GM21360 (cell line): ENCODE data around the gene DDRGK1.
A peak's percentile ranks its signal among the peaks of the same experiment; 100 is the strongest.

Source experiments
- ATAC-seq: cut with Tn5 transposase; IDR thresholded peaks from one replicate; pipeline ENCODE4 v1.9.1; 2021; ENCODE audit warnings: mild to moderate bottlenecking, moderate library complexity; ENCODE audit not compliant: unreplicated experiment

Gene DDRGK1

DNA sequence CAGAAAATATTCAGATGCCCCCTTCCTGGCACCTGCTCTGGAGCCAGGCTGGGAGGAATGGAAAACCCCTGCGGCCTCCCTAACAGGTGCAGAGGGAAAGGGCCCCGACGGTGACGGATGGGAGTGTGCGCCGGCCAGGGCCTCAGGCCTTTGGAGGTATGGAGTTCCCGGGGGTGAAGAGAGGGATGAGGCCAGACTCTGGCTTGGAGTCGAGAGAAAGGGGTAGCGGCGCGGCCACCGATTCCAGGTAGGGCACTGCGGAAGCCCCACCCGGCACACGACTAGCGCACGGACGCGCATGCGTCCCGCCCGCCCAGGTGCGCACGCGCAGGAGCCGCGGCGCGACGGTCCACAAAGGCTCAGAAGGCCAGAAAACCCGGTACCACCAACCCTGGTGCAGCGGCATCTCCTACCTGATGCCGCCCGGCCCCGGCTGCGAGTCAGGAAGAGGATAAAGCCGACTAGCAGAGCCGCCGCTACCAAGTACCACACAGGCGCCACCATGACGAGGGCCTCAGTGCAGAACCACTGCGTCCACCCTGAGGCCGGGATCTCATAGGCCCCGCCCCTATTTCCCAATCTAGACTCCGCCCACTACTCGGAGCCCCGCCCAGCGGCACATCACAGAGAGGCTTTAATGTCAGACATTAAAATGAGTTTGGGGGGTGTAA is at the start of gene DDRGK1:
Gene DDRGK1, minus strand, starts transcription at position 559 of the 671 bp plus-strand sequence. Its CDS starts 55 bp downstream, at position 504.
- peak; percentile 72 for ATAC-seq

DNA sequence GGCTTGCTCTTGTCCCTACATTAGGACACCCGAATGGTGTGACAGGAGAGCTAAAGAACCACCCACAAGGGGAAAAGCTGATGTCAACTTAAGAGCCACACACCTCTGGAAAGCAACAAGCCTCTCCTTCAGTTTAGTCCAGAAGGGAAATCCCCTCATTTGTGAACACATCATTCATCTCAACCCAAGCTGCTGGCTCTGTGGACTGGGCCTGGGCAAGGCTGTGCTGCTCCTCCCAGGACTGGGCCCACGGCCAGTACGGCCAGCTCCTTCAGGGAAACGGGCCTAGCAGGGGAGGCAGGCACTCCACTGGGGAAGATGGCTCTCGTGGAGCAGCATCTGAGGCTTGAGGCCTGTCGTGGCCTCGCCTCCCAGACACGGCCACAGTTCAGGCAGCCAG is 47.3 kb upstream of the DDRGK1 start:
- ATAC-seq = no peak

DNA sequence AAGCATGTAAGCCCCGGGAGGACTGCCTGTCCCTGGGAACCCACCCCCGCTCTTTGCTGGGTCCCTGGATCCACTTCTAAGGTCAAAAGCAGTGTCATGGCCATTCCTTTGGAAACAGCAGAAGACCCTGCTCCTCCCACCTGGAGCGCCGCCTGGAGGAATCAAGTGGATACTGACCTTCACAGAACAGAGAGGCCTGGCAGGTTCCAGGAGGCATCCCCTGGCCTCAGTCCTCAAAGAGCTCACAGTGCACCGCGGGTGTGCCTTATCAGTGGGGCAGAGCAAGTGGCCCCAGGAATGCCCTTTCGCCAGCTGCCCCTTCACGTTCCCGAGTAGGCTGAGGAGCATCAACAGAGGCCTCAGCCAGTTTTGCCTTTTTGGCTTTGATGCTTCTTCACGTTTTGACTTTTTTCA is 45.6 kb upstream of the DDRGK1 start:
- no peak for ATAC-seq

DNA sequence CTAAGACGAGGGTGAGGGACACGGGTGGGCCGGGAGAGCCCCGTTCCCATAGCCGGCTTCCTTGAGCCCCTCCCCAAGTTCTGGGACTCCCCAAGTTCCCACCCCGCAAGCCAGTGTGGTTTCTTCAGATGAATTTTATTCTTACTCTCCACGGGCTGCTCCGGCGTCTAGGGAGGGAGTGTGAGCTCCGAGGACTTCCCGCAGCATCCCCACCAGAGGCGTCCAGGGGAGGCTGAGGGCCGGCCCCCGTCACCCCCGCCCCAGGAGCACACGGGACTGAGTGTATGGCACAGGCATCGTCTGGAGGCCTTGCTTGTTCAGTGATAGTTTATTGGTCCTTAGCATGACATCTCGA is 44.5 kb upstream of the DDRGK1 start:
- ATAC-seq = no peak

DNA sequence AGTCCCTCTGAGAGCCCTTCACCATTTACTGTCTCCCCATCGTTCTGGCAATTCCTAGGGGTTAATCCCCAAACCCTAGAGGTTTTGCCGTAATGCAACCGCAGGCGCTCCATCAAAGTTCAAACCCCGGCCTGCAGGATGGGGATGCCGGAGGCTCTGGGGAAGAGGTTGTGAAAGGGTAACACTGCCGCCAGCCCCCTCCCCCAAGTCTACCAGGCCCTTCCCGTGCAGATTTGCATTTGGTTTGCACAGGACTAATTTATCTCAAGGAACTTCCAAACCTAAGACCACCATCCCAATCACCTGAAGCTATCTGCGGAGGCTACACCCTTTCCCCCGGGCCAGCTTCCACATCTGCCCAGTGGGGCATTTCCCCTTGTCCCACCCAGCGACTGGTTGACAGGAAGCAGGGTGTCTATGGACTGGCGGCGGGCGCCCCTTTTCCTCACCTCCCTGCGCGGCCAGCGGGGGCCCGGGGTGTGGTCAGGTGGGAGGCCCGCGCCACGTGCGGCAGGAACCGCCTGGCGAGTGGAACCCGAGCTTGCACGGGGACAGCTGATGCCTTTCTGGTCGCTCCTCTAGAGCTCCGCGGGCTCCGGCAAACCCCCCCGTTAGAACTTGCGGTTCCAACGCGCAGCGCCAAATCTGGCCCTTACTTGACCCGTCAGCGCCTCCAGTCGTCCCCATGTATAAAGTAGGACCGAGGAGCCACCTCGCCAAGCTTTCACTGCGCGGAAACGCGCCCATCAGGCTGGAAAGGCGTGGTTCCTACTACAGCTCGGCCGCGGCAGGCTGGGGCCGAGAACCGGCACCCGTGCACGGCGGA is 43.9 kb upstream of the DDRGK1 start:
- ATAC-seq = no peak

DNA sequence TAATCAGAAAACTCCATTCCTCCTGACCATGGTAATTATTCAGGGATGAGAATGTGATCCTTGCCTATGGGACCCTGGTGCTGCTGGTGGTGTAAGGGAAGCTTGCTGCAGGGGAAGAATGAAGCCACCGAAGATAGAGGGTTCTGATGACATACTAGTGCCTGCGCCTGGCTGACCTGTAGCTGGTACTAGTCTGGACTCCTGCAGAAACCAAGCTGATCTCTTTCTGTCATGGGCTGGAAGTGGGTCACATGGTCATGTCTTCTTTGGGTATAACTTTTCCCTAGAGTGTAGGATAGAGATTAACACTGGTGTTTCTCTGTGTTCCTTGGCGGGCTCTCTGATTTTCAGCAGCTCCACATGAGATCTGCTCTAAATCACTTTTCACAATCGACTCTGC is 43.2 kb upstream of the DDRGK1 start:
- ATAC-seq = no peak

DNA sequence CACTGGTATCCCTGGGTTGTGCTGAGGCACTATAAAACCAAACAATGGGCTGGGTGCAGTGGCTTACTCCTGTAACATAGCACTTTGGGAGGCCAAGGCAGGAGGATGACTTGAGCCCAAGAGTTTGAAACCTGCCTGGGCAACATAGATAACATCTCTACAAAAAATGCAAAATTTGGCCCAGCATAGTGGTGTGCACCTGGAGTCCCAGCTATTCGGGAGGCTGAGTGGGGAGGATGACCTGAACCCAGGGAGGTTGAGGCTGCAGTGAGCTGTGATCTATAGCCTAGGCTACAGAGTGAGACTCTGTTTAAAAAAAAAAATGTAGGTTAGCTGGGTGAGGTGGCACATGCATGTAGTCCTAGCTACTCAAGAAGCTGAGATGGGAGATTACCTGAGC is 42.2 kb upstream of the DDRGK1 start:
- ATAC-seq = no peak

DNA sequence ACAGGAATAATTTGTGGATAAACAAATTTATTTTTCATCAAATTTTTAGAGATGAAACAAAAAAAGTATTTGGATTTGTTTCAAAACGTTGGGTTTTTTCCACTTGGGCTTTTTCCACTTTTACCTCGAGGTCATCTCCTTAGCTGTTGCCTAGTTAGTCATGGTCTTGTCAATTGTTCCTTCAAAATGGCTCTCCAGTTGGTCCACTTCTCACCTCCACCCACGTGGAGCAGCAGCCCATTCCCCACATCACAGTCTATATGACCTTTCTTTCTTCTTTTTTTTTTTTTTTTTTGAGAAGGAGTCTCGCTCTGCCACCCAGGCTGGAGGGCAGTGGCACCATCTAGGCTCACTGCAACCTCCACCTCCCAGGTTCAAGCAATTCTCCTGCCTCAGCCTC is 41.2 kb upstream of the DDRGK1 start:
- no peak for ATAC-seq

DNA sequence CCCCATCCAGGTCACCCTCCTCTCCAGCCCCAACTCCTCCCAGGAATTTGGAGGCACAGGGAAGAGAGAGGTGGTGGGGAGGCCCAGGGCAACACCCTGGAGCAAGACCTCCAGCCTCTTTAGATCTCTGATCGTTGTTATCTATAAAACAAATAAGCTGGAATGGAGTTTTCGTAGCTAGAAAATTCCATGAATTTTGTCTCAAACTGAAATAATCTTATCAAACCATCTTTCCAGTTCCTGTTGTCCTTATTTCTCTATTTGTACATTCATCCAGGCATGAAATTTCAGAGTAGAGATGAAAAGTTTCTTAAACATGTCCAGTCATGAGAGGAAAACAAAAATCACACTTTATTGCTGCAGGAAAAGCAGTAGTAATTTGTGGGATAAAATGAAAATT is 40.7 kb upstream of the DDRGK1 start:
- ATAC-seq = no peak

DNA sequence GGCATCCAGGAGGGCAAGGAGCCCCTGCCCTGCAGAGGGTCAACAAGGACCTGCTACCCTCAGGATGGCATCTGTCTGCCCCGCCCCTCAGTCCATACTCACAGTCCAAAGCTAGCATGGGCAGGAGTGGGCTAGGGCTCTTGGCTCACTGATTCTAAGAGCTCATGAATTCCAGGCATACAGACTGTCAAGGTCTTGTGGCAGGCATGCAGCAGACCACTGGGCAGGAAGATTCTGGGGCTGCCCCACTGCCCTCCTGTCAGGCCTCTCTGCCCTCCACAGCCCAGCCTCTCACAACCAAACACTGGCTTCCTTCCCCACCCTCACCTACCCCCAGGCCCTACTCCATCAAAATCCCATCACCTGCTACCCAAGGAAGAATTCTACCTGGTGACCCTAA is 40.1 kb upstream of the DDRGK1 start:
- no peak for ATAC-seq

DNA sequence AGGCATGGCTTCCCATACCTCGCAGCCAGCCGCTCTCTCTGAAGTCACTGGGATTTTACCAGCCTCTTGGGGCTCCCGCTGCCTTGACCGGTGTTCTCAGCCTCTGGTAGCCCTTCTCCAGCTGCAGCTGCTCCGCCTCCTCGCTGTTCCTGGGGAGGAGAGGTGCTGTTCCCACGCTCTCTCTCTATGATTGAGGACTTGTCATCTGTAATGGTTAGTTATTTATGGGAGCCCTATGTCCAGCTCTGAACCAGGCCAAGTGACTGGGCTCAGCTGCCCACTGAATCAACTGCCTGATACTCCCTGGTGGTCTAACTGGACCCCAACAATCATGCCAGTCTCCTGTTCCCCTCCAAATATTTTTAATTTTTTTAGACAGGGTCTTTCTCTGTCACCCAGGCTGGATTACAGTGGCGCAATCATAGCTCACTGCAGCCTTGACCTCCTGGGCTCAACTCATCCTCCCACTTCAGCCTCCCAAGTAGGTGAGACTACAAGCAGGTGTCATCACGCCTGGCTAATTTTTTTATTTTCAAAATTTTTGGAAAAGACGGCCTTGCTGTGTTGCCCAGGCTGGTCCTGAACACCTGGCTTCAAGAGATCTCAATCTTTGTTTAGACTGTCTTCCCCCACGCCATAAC is 39.4 kb upstream of the DDRGK1 start:
- no peak for ATAC-seq

DNA sequence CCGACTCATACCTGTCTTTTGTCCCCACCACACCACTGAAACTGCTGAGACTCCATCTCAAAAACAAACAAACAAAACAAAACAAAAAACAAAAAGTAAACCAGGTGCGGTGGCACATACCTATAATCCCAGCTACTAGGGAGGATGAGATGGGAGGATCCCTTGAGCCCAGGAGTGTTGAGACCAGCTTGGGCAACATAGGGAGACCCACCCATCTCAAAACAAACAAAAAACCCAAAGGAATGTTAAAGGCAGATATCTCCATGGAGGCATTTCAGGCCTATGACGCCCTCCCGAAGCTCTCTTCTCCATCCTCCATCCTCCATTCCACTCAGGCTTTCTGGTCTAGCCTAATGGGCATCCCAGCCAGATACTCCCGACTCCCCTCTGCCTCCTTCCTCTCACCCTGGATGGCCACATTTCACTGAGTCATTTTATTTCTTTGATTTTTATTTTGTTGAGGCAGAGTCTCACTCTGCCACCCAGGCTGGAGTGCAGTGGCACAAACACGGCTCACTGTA is 37.8 kb upstream of the DDRGK1 start:
- no peak for ATAC-seq

DNA sequence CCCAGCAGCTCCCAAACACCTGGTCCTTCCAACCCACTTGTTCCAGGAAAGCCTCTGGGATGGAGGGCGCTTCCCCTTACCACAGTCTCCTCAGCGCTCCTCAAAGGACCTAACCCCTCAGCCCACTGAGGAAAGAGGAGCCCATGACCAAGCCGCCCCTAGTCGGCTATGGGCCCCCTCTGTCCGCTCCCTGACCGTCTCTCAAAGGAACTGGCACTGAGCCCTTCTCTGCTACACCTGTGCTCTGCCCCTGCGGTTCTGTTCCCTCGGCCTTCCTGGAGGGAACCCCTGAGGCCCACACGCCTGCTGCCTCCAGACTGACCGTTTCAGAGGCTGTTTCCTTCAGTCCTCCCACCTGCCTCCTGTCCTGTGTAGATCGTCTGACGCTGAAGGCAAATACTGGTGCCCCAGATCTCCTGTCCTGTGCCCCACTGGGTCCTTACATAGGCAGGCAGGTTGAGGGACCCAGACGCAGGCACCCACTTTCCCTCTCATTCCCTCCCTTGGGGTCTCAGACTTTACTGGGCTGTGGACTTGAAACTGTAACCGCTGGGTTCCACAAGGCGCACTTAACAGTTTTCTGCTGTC is 36.4 kb upstream of the DDRGK1 start:
- ATAC-seq = no peak

DNA sequence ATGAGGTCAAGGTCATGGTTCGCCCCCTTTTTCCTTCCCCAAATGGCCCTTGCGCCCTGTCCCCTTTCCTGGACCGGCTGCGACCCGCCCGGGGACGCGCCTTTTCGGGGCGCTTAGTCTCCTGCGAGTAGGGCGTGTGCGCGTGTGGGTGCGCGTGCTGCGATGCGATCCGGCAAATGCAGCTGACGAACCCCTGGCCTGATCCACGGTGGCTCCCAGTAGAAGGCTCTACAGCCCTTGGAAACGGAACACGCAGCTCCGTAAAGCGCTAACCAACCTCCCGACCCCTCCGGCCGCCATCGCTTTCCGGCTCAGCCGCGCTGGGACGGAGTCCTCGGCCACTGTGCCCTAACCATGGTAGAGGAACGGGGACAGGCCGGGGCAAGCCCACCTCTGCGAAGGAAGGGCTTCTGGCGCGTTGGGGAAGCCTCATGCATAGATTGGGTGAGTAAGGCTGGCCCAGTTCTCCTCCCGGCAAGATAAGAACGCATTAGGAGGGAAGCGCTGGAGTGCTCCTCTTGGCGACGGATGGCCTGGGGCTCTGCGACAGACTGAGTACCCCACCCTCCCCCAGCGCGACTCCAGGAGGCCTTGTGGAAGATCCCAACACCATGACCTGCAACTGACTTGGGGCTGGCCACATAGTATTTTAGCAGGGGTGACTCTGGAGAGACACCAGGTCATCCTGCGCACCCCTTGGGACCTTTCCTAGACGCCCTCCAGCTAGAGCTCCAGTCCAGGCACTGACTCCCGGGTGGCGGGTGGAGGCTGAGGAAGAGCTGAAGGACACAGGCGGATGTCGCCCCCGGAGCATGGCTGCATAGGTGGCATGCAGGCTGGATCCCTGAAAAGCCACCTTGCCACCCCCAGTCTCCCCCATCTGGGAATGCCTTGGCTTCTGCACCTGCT is 35.6 kb upstream of the DDRGK1 start:
- ATAC-seq = no peak

DNA sequence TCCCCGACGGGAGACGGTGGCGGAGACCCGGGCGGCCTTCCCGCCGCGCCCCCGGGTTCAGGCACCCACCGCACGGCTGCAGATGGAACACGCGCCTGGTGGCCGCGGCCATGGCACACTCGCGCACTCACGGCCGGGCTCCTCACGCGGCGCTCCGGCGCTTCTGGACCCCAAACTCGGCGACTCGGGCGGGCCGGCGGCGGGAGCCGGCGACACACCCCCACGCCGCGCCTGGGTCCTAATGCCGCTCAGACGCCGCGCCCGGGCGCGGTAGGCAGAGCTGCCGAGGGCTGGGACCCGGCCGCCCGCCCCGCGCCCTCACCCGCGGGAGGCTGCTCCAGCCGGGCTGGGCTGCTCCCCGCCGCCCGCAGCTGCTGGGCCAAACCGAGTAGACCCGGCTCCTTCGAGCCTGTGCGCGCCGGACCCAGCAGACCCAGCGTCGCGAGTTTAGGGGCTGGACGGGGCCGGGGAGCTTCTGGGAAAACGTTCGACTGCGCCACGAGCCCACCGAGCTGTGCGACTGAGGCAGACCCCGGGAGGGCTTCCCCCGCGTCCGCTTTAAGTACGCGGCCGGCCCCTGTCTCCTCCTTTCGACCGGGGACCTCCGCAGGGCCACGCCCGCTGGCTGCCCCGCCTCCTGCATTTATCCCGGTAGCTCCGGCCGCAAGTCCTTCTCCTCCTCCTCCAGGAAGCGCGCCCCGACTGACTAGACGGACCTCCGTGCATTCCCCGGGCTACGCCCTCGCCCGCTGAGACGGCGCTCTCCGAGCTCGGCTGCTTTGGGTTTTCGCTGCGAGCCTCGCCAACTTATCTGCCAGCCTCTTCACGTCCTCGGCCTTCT is 34.8 kb upstream of the DDRGK1 start, which contains the start of gene SLC4A11:
Gene SLC4A11, minus strand, starts transcription at position 165 of the 841 bp plus-strand sequence. Its CDS starts 53 bp downstream, at position 112.
- no peak for ATAC-seq

DNA sequence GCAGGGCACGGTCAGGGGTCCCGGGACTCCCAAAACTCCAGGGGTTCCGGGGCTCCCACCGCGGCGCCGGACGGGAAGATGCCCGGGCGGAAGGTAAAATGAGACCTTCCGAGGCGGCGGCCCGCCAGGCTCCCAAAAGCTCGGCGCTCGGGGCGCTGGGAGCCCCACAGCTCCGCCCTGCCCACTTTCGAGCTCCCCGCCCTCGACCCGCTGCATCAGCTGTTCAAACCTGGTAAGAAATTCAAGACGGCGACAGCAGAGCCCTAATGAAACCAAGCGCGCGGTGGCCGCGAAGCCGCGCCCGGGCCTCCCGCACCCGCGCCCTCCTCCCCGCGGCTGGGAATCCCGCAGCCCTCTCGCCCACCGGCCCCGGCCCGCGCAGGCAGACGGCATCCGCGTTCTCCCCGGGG is 34.1 kb upstream of the DDRGK1 start:
- no peak for ATAC-seq

DNA sequence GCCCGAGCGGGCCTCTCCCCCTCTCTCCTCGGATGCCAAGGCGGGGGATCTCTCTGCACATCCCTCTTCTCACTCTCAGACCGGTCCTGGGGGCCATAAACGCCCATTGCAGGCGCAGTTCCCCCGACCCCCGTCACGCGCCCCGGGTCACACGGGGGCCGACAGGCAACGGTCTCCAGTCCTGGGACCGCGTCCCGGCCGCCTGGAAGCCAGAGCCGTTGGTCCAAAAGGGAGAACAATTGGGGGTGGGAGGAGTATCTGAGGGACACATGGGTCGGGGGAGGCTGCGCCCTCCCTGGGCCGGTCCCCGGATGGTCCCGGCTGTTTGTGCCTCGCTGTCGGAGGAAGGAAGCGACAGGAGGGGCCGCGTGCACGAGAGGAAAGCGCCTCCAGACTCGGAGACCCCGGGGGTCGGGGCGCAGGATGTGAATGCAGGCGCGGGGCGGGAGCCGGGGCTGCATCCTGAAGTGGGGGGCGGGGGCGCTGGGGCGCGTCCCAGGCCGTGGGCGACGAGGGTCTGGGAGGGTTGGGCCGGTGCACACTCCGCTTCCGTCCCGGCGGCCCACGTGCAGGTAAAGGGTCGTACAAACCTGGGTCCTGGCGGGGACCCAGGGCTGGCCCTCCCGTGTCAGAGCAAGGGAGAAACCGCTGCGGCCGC is 33.6 kb upstream of the DDRGK1 start:
- no peak for ATAC-seq

DNA sequence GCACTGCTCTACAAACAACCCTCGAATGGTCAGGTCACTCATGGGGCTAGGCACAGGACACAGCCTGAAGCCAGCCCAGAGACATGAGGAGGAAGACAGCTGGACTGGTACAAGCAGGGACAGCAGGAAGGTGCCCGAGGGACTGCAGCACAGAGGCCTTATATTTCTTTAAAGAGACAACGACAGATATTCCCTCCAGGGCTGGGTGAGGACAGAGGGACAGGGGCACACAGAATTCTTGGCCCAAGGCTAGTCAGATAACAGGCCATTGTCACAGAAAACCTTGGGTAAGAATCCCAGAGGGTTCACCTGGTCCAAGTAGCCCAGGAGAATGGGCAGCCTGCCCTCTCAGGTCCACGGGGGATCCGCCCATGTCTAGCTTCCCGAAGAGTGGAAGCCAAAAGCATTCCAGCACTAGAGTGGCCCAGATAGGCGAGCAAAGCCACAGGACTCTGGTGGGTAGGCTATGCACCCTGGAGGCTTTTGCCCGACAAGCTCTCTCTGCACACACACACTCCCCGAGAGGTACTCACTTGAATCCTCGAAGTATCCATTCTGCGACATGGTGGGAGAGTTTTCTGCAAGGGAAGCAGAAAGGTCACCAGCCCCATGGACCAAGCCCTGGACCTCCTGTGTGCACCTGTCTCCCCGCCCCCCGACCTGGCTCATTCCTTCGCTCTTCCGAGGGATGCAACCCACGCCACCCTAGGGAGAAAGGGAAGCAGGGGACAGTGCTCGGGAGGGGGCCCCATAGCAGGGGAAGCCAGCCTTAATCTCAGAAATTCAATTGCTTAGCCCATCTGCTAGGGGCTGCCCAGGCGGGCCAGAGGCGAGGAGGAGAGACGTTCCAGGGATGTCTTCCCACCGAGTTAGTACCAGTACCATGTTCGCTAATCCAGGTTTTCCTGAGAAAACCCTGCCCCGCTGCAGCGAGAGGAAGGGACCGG is 32.8 kb upstream of the DDRGK1 start:
- ATAC-seq = no peak
